Activated CD8-positive, alpha-beta T cell treated with anti-CD3 and anti-CD28 coated beads, Interleukin-2, amount 10 ng/mL, durations not matched to agents 7 days and 5 days (primary cell): ENCODE results near the gene FLNA. TPM values are rescaled to one million over a fixed set of nuclear protein-coding genes. Genes with fewer than 3 reads are reported as not detected.
"Not testable (repeated sequence)": the region's sequence is repeated elsewhere in the genome, so short reads cannot be mapped to it uniquely, and the experiment has no call there.

Experiments
- ATAC-seq: fragments of 150-1000 bp; cut with Tn5 transposase; one replicate; pipeline ENCODE4 v1.10.0; 2021; ENCODE audit warnings: moderate library complexity
- CTCF ChIA-PET: fragments of 350-600 bp; sonication (Branson Sonifier 250); formaldehyde crosslinking; loops from one replicate; lab custom pipeline; 2021; ENCODE audit warnings: antibody characterized with exemption; lab: Charles Lee
- POLR2A ChIA-PET: fragments of 350-600 bp; sonication (Branson Sonifier 250); formaldehyde crosslinking; loops from one replicate; lab custom pipeline; 2021; ENCODE audit warnings: antibody characterized with exemption; lab: Charles Lee
- DNase-seq: peaks from one replicate; pipeline ENCODE4 v3.0.0-alpha.2; 2020
- H3K27ac Mint-ChIP-seq: one replicate; pipeline ENCODE4 v1.8.0; 2021; ENCODE audit warnings: mild to moderate bottlenecking, mixed read lengths
- H3K27me3 Mint-ChIP-seq: one replicate; pipeline ENCODE4 v1.8.0; 2021; ENCODE audit warnings: low read depth, mixed read lengths
- H3K36me3 Mint-ChIP-seq: one replicate; pipeline ENCODE4 v1.8.0; 2021; ENCODE audit warnings: low read depth, mixed read lengths
- H3K4me1 Mint-ChIP-seq: one replicate; pipeline ENCODE4 v1.8.0; 2021; ENCODE audit warnings: low read depth, mixed read lengths
- H3K4me3 Mint-ChIP-seq: one replicate; pipeline ENCODE4 v1.8.0; 2021; ENCODE audit warnings: mild to moderate bottlenecking, mixed read lengths
- H3K9me3 Mint-ChIP-seq: one replicate; pipeline ENCODE4 v1.8.0; 2022; ENCODE audit warnings: mixed read lengths; ENCODE audit not compliant: insufficient read depth
- total RNA-seq, 2 experiments: library from RNA; stranded (reverse); gene quantifications; one replicate each; pipeline ENCODE4 v1.2.3, GENCODE V29; 2021

FLNA gene
- total RNA-seq, 2 experiments from 2014 or later, result 1,371 to 1,454 TPM

- H3K27ac Mint-ChIP-seq, H3K4me3 Mint-ChIP-seq, CTCF ChIA-PET, H3K9me3 Mint-ChIP-seq, DNase-seq, H3K36me3 Mint-ChIP-seq, H3K27me3 Mint-ChIP-seq, POLR2A ChIA-PET: not testable (repeated sequence)
- ATAC-seq, result peak; percentile 24
- H3K4me1 Mint-ChIP-seq, result peaks cover 13% of the 10 kb centered on the region
These were observed 30.8 kb downstream of the FLNA start for GRCh38 chrX:154343620-154344019.

DNA sequence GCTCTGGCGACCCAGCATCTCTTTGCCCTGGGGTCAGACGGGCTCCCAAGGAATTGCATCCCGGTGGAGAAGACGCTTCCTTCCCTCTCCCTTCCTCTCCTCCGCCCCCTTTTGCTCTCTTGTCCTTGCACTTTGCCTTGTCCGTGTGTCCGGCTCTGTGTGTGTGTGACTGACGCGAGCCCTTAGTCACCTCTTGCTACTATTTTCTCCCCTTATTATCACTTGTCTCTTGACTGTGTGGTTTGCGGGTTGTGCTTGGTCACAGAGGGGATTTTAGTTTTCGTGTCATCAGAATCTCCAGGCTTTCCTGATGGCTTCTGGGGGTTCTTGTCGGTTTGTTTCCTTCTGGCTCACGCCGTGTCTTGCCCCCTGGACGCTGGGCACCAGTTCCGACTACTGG is 31.4 kb downstream of the FLNA start:
- peak; percentile 1 for ATAC-seq
- H3K4me3 Mint-ChIP-seq, POLR2A ChIA-PET, H3K4me1 Mint-ChIP-seq, H3K9me3 Mint-ChIP-seq, DNase-seq, H3K27ac Mint-ChIP-seq, H3K36me3 Mint-ChIP-seq, H3K27me3 Mint-ChIP-seq, CTCF ChIA-PET: not testable (repeated sequence)

- peak; percentile 81 for ATAC-seq
- CTCF ChIA-PET, H3K36me3 Mint-ChIP-seq, H3K4me1 Mint-ChIP-seq, DNase-seq, H3K4me3 Mint-ChIP-seq, POLR2A ChIA-PET, H3K27me3 Mint-ChIP-seq, H3K9me3 Mint-ChIP-seq, H3K27ac Mint-ChIP-seq: not testable (repeated sequence)
These were observed 32.8 kb downstream of the FLNA start for GRCh38 chrX:154341399-154342298.

DNA sequence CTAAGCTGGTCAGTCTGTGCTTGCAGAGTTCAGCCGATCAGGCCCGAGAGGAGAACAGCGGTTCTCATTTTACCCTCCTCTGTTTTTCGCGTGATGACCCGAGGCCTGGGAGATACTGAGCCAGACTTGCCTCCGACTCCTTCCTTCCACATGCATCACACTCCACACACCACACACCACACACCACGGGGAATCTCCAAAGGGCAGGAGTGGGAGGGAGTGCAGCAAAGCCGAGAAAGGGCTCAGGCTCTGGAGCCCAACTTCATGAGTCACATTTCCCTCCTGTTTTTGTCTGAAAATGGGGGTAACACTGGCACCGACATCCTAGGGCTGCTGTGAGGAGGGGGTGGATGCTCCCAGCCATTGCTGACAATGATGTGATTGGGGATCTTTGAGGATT is 39.9 kb downstream of the FLNA start:
- ChIA-PET CTCF (interaction anchor here (0.7 to 1.6 kb wide), 3 partner anchors 16 to 321 kb away, joined by 3 to 5 read pairs (median 3); no protein-coding TSS in a partner anchor), POLR2A (no interaction called here)
- DNase-seq, result no peak
- ATAC-seq, result no peak
- Mint-ChIP-seq H3K9me3 (no peaks in the 10 kb centered on the region), H3K4me3 (no peak overlapping the region), H3K4me1 (peaks cover 17% of the 10 kb centered on the region), H3K27me3 (no peaks in the 10 kb centered on the region), H3K27ac (peak overlapping the region; percentile 82), H3K36me3 (no peaks in the 10 kb centered on the region)

DNA sequence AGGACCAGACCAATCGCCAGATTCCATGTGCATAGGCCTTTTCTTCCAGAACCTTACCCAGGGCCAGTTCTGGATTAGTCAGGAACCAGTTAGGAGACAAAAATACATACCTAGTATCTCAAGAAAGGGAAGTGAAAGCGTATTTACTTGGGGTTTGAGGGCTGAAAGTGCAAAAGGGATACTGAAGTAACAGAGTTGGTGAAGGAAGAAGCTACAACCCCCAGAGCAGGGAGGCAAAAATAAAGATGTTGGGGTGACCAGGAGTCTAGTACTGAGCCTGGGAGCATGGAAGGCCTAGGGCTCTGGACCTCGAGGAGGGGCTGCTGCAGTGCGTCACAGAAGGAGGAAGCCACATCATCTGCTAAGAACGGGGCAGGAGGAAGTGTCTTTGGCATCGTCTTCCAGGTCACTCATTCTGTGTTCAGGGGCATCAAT is 40.6 kb downstream of the FLNA start:
- no peak overlapping the region for H3K4me3 Mint-ChIP-seq
- H3K27me3 Mint-ChIP-seq, result no peaks in the 10 kb centered on the region
- H3K9me3 Mint-ChIP-seq, result no peaks in the 10 kb centered on the region
- ATAC-seq (no peak), DNase-seq (no peak)
- ChIA-PET CTCF (interaction anchor here (0.7 to 1.6 kb wide), 3 partner anchors 16 to 321 kb away, joined by 3 to 5 read pairs (median 3); no protein-coding TSS in a partner anchor), POLR2A (no interaction called here)
- peak overlapping the region; percentile 82 for H3K27ac Mint-ChIP-seq
- H3K36me3 Mint-ChIP-seq, result no peaks in the 10 kb centered on the region
- H3K4me1 Mint-ChIP-seq, result peaks cover 17% of the 10 kb centered on the region

- Mint-ChIP-seq H3K4me3 (no peak overlapping the region), H3K4me1 (peaks cover 21% of the 10 kb centered on the region), H3K27me3 (no peaks in the 10 kb centered on the region), H3K36me3 (no peaks in the 10 kb centered on the region), H3K27ac (no peak overlapping the region), H3K9me3 (no peaks in the 10 kb centered on the region)
- DNase-seq (no peak), ATAC-seq (no peak)
- ChIA-PET POLR2A (no interaction called here), CTCF (interaction anchor here (1.6 kb wide), 1 partner anchor 25 kb away, joined by 5 read pairs; no protein-coding TSS in a partner anchor)
These were observed 41.3 kb downstream of the FLNA start for GRCh38 chrX:154333116-154333515.

GRCh38 chrX:154332561-154332960 is 41.9 kb downstream of the FLNA start:
- DNase-seq (no peak), ATAC-seq (no peak)
- no peaks in the 10 kb centered on the region for H3K9me3 Mint-ChIP-seq
- ChIA-PET POLR2A (no interaction called here), CTCF (no interaction called here)
- no peaks in the 10 kb centered on the region for H3K36me3 Mint-ChIP-seq
- peaks cover 27% of the 10 kb centered on the region for H3K4me1 Mint-ChIP-seq
- no peak overlapping the region for H3K27ac Mint-ChIP-seq
- H3K4me3 Mint-ChIP-seq, result no peak overlapping the region
- H3K27me3 Mint-ChIP-seq, result no peaks in the 10 kb centered on the region

DNA sequence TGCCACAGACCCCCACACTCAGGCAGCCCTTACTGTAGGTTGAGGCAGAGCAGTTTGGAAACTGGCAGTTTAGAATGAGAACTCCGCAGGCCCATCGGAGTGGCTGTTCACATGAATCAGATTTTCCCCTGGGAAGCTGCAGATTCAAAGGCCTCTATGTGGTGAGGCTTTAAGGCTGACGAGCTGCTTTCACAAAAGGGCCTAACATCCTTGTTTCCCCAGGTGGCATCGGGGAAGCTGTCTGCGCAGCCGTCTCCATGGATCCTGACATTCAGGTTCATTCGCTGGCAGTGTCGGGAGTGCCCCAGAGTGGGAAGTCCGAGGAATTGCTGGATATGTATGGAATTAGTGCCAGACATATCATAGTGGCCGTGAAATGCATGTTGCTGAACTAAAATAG is 45.1 kb downstream of the FLNA start:
- DNase-seq (no peak), ATAC-seq (no peak)
- ChIA-PET CTCF (interaction anchor here (0.8 to 4.8 kb wide), 2 partner anchors 11 to 20 kb away, joined by 3 to 25 read pairs; no protein-coding TSS in a partner anchor), POLR2A (no interaction called here)
- H3K4me1 Mint-ChIP-seq, result peaks cover 41% of the 10 kb centered on the region
- no peaks in the 10 kb centered on the region for H3K27me3 Mint-ChIP-seq
- no peaks in the 10 kb centered on the region for H3K36me3 Mint-ChIP-seq
- no peak overlapping the region for H3K27ac Mint-ChIP-seq
- H3K4me3 Mint-ChIP-seq, result no peak overlapping the region
- no peaks in the 10 kb centered on the region for H3K9me3 Mint-ChIP-seq

DNA sequence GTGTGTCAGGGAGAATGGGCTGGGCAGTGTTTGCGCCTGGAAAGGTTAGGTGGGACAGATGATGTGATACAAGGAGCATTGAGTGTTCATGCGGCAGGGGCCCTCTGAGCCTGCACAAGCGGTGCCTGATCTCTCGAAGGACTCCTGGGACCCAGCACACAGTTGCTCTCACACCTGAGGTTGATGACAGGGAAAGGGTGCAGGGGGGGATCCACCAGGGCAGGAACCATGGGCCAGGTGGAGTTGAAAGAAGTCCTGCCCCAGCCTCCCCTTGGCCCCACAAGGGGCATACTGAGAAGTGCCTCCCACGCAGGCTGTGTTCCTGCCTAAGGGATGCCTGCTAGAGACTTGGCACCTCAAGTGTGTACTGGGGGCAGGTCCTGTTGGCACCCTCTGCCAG is 45.8 kb downstream of the FLNA start:
- no peak overlapping the region for H3K27ac Mint-ChIP-seq
- no peaks in the 10 kb centered on the region for H3K36me3 Mint-ChIP-seq
- ChIA-PET CTCF (interaction anchor here (0.8 to 4.8 kb wide), 2 partner anchors 11 to 20 kb away, joined by 3 to 25 read pairs; no protein-coding TSS in a partner anchor), POLR2A (interaction anchor here (0.6 kb wide), 1 partner anchor 19 kb away, joined by 3 read pairs; no protein-coding TSS in a partner anchor)
- H3K4me3 Mint-ChIP-seq, result no peak overlapping the region
- no peaks in the 10 kb centered on the region for H3K9me3 Mint-ChIP-seq
- DNase-seq, result no peak
- no peaks in the 10 kb centered on the region for H3K27me3 Mint-ChIP-seq
- ATAC-seq, result no peak
- H3K4me1 Mint-ChIP-seq, result peaks cover 35% of the 10 kb centered on the region

DNA sequence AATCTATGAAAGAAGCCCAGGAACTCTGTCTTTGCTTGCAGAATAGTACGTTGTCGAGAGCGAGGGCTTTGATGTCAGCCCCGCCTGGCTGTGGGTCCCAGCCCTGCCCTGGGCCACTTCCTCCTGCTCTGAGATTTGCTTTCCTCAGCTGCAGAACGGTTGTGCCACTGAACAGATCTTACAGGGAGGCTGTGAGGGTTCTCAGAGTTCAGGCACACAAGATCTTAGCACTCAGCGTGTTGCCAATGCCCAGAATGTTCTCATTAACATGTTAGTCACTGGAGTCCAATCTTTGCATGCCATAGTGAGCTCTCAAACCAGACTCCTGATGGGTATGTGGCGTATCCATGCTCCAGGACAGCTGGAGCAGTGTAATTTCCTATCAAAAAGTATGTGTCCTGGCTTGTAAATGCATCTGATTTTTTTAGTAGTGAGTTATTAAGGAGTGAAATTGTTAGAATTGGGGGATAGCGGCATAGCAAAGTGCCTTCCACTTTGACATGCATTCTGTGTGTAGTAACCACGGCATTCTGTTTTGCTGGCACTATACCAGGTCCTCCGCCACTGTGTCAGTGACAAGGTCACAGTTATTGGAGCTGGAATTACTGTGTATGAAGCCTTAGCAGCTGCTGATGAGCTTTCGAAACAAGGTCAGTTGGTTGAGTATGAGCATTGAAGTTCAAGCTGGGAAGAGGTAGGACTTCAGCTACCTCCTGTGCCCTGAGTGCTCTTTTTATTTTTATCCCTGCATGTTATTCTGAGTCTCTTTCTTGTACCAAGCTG is 47.2 kb downstream of the FLNA start:
- Mint-ChIP-seq H3K9me3 (no peaks in the 10 kb centered on the region), H3K4me1 (peaks cover 32% of the 10 kb centered on the region), H3K27me3 (no peaks in the 10 kb centered on the region), H3K27ac (peak overlapping the region; percentile 67), H3K4me3 (peak overlapping the region; percentile 62), H3K36me3 (no peaks in the 10 kb centered on the region)
- DNase-seq (peak; percentile 69), ATAC-seq (peak; percentile 97)
- POLR2A ChIA-PET, result no interaction called here
- CTCF ChIA-PET, result interaction anchor here (1.1 to 4.8 kb wide), 5 partner anchors 10 to 28 kb away, joined by 3 to 25 read pairs (median 7); no protein-coding TSS in a partner anchor

GRCh38 chrX:154325541-154325940 is 48.9 kb downstream of the FLNA start:
- no peak overlapping the region for H3K27ac Mint-ChIP-seq
- peaks cover 46% of the 10 kb centered on the region for H3K4me1 Mint-ChIP-seq
- no peaks in the 10 kb centered on the region for H3K27me3 Mint-ChIP-seq
- no peaks in the 10 kb centered on the region for H3K9me3 Mint-ChIP-seq
- no peaks in the 10 kb centered on the region for H3K36me3 Mint-ChIP-seq
- H3K4me3 Mint-ChIP-seq, result no peak overlapping the region
- POLR2A ChIA-PET, result interaction anchor here (0.7 kb wide), 1 partner anchor 1366 kb away, joined by 4 read pairs; no protein-coding TSS in a partner anchor
- DNase-seq, result no peak
- CTCF ChIA-PET, result interaction anchor here (1.4 to 2.0 kb wide), 2 partner anchors 11 to 17 kb away, joined by 6 to 12 read pairs; no protein-coding TSS in a partner anchor
- no peak for ATAC-seq
